Liver (tissue), 3 donors: Measurements from ENCODE around the gene MORF4L1.

ENCODE experiments used
- CTCF ChIP-seq: fragments of 150-350 bp; IDR thresholded peaks from 2 replicates; pipeline ENCODE4 v1.5.1; 2017; ENCODE audit warnings: improper control_type of control experiment, low read depth, low read length; ENCODE audit not compliant: missing input control
- GABPA ChIP-seq, 2 donors: IDR thresholded peaks in 1 of 2; conservative IDR thresholded peaks in 1 of 2; 2 replicates each; pipeline ENCODE4 v1.6.1; 2016; ENCODE audit warnings: antibody characterized with exemption in 2 of 2, mild to moderate bottlenecking in 1 of 2, moderate library complexity in 1 of 2
- MAX ChIP-seq: IDR thresholded peaks from 2 replicates; pipeline ENCODE4 v1.6.1; 2016; ENCODE audit warnings: antibody characterized with exemption
- TAF1 ChIP-seq: conservative IDR thresholded peaks from 2 replicates; pipeline ENCODE4 v1.6.1; 2016; ENCODE audit warnings: antibody characterized with exemption, mild to moderate bottlenecking
- donor health status: healthy.
- donor health status: healthy.

GRCh38 chr15:78872972-78873792 lies 492 bp downstream of the MORF4L1 start:
- TF ChIP-seq CTCF = peak; percentile 27
- TF ChIP-seq MAX = no peak
- TF ChIP-seq GABPA (IDR thresholded peaks at IDR 0.05 in 1 of 2, conservative IDR thresholded peaks at IDR 0.05 in 1 of 2) = no peak
- TF ChIP-seq TAF1 = no peak
